Fibroblast of pulmonary artery (primary cell): ENCODE measurements around the gene CCDC82.

Experiments
- DNase-seq: peaks from one replicate; pipeline ENCODE4 v3.0.0-alpha.2; 2010; ENCODE audit warnings: low read depth
- H3K4me3 ChIP-seq: replicated peaks from 2 replicates; pipeline ENCODE4 v1.5.1; 2011; ENCODE audit warnings: low read depth, mild to moderate bottlenecking, control low read depth, low read length, moderate library complexity
- CTCF ChIP-seq: IDR thresholded peaks from 2 replicates; pipeline ENCODE4 v1.5.1; 2011; ENCODE audit warnings: mild to moderate bottlenecking, control low read depth, low read length, inconsistent platforms; ENCODE audit errors: missing control alignments

The CCDC82 gene

GRCh38 chr11:96342014-96342960, 47.4 kb downstream of the CCDC82 start:
- DNase-seq, result no peak
- peak overlapping the region; percentile 72 for H3K4me3 ChIP-seq
- no peak for TF ChIP-seq CTCF

- DNase-seq, result peak; percentile 64
- peak overlapping the region; percentile 72 for H3K4me3 ChIP-seq
- TF ChIP-seq CTCF, result peak; percentile 42
Measured at GRCh38 chr11:96341211-96342013, 48.3 kb downstream of the CCDC82 start.

DNA sequence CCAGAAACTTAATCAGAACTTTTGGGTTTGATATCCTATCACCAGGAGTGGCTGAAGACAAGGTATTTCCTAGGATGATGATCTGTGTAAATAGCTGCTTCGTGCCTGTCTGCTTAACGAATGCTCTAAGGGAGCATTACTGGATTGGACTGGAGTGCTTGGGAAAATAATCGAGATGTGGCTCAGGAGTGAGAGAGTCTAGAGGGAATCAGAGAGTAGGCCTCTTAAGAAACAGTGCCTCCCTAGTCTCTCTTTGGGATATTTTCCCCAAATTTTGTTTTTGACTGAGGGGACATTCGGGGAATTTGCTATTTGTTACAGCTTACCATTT, 49.2 kb downstream of the CCDC82 start:
- peak overlapping the region; percentile 72 for H3K4me3 ChIP-seq
- peak; percentile 47 for DNase-seq
- TF ChIP-seq CTCF, result no peak

DNA sequence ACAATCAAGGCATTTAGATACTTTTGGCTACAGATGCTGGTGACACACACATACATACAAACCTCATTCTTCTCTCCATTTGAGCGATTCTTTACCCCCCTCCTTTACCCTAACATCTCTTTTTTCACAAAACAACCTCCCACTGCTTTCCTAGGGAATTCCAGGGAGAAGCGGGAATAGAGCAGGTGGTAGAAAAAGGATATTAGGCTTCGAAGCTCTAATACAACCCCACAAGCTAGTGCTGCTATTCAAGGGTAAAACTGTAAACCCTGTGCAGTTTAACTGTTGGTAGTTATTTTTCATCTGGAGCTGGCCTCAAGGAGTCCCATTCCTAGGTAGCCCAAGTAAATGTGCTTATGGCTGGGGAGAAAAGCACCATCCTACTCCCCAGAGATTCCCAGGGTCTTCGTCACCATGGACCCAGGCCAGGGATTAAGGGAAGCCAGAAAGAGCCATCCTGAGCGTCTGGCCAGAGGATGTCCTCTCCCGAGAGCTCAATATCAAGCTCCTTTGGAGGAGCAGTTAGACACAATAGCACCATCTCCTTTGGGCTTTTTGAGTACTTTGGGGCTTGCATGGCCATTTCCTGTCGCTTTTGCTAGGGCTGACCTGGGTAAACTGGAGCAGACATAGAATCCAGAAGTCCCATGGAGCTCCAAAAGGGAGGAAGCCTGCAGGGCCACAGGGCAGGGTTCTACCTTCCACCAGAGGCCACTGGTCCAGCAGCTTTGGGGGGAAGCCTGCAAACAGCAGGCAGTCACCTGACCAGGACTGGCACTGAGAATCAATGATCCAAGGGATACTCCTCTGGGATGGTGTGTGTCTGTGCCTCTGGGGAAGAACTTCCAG, 49.8 kb downstream of the CCDC82 start:
- peak; percentile 50 for DNase-seq
- no peak for TF ChIP-seq CTCF

DNA sequence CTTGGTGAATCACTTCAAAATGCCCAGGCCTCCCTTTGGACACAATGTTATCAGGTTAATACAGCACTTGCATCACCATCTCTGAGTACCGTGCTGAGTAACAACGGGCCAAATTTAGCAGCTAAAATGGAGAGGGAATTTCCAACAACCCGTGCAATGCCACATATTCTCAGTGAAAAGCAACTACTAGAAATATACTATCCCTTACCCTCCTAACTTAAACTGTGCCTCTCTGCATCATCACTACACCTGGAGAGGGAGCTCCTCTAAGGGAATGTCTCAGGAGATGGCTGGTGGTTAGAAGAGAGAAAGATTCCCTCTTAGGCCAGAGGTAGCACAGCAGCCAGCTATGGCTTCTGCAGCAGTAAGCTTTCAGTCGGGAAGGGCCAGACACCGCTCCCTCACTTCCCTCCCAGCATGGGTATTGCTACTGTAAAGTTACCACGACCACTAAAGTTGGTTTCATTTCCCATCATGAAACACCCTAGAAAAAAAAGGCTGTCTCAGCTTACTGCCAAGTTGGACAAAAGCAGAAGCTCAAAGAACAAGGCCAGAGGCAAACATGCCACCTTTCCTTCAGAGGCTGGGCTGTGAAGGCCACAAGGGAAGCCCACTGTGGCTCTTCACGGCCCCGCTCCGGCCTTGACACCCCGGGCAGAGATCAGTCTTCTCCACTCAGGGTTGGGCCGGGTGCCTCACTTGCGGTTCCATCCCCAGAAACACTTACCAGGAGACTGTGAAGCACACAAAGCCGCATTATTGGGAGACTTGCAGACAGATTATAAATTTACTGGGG, 50.6 kb downstream of the CCDC82 start:
- peak overlapping the region; percentile 72 for H3K4me3 ChIP-seq
- TF ChIP-seq CTCF, result no peak
- DNase-seq, result peak; percentile 82

More for the DNA sequence above, 49.8 kb downstream of the CCDC82 start:
- H3K4me3 ChIP-seq, result peak overlapping the region; percentile 72
